ENCODE measurements around the gene SIX4.

Gene SIX4

GRCh38 chr14:60758885-60759284, 34.7 kb upstream of the SIX4 start:
- H3K4me3 ChIP-seq (ENCODE audit: low read depth, low read length) = no peak overlapping the region
- DNase-seq (ENCODE audit: low read depth) = no peak
- TF ChIP-seq CTCF (IDR thresholded peaks at IDR 0.05; ENCODE audit: control insufficient read depth, extremely low read depth, insufficient read depth) = no peak

- TF ChIP-seq CTCF (IDR thresholded peaks at IDR 0.05; ENCODE audit: control insufficient read depth, extremely low read depth, insufficient read depth) = no peak
- no peak overlapping the region for H3K4me3 ChIP-seq (ENCODE audit: low read depth, low read length)
- no peak for DNase-seq (ENCODE audit: low read depth)
Measured at GRCh38 chr14:60757567-60758002, 33.4 kb upstream of the SIX4 start.

GRCh38 chr14:60756847-60757246, 32.7 kb upstream of the SIX4 start:
- DNase-seq (ENCODE audit: low read depth) = no peak
- H3K4me3 ChIP-seq (ENCODE audit: low read depth, low read length) = no peak overlapping the region
- TF ChIP-seq CTCF (IDR thresholded peaks at IDR 0.05; ENCODE audit: control insufficient read depth, extremely low read depth, insufficient read depth) = no peak

- no peak for TF ChIP-seq CTCF (IDR thresholded peaks at IDR 0.05; ENCODE audit: control insufficient read depth, extremely low read depth, insufficient read depth)
- H3K4me3 ChIP-seq (ENCODE audit: low read depth, low read length) = no peak overlapping the region
- no peak for DNase-seq (ENCODE audit: low read depth)
Measured at GRCh38 chr14:60753264-60754119, 29.3 kb upstream of the SIX4 start.

GRCh38 chr14:60744566-60744965, 20.4 kb upstream of the SIX4 start:
- H3K4me3 ChIP-seq (ENCODE audit: low read depth, low read length) = no peak overlapping the region
- TF ChIP-seq CTCF (IDR thresholded peaks at IDR 0.05; ENCODE audit: control insufficient read depth, extremely low read depth, insufficient read depth) = no peak
- no peak for DNase-seq (ENCODE audit: low read depth)

- no peak overlapping the region for H3K4me3 ChIP-seq (ENCODE audit: low read depth, low read length)
- no peak for DNase-seq (ENCODE audit: low read depth)
- no peak for TF ChIP-seq CTCF (IDR thresholded peaks at IDR 0.05; ENCODE audit: control insufficient read depth, extremely low read depth, insufficient read depth)
Measured at GRCh38 chr14:60738843-60739508, 14.8 kb upstream of the SIX4 start.

All from LNCaP clone FGC (cell line).